Natural killer cell (primary cell): ENCODE results near the gene TALDO1. TPM values are rescaled to one million over a fixed set of nuclear protein-coding genes. Genes with fewer than 3 reads are reported as not detected.

Source experiments
- ATAC-seq, 3 donors: fragments of 150-1000 bp in 2 of 3; fragments of 200-7000 bp in 1 of 3; cut with Tn5 transposase; 1 replicate in 1 of 3; 2 replicates in 2 of 3; pipeline ENCODE4 v1.10.0; 2021; ENCODE audit warnings: mild to moderate bottlenecking in 2 of 3, moderate library complexity in 2 of 3
- DNase-seq, 2 donors: peaks; one replicate each; pipeline versions ENCODE4 v3.0.0 to v3.0.0-alpha.2; 2013 to 2021; ENCODE audit warnings: mixed read lengths in 1 of 2
- H3K27ac ChIP-seq: one replicate; pipeline ENCODE4 v1.5.1; 2013; ENCODE audit warnings: mild to moderate bottlenecking, low read length
- H3K27me3 ChIP-seq: one replicate; pipeline ENCODE4 v1.6.1; 2013; ENCODE audit warnings: low read length; ENCODE audit not compliant: control insufficient read depth, insufficient read depth
- H3K36me3 ChIP-seq: one replicate; pipeline ENCODE4 v1.6.1; 2013; ENCODE audit warnings: low read length; ENCODE audit not compliant: control insufficient read depth, insufficient read depth
- H3K4me1 ChIP-seq: one replicate; pipeline ENCODE4 v1.6.1; 2013; ENCODE audit warnings: low read length; ENCODE audit not compliant: control insufficient read depth, insufficient read depth
- H3K4me3 ChIP-seq: one replicate; pipeline ENCODE4 v1.5.1; 2013; ENCODE audit warnings: low read length
- H3K9me3 ChIP-seq: one replicate; pipeline ENCODE4 v1.6.1; 2013; ENCODE audit warnings: low read length; ENCODE audit not compliant: control insufficient read depth, insufficient read depth
- H3K27ac Mint-ChIP-seq, 2 donors: one replicate each; pipeline ENCODE4 v1.8.0; 2022; ENCODE audit warnings: mild to moderate bottlenecking in 2 of 2, mixed read lengths in 2 of 2, moderate library complexity in 1 of 2
- H3K27me3 Mint-ChIP-seq, 2 donors: one replicate each; pipeline ENCODE4 v1.8.0; 2022; ENCODE audit warnings: low read depth in 2 of 2, mixed read lengths in 2 of 2
- H3K36me3 Mint-ChIP-seq: one replicate; pipeline ENCODE4 v1.8.0; 2022; ENCODE audit warnings: mixed read lengths
- H3K4me1 Mint-ChIP-seq, 2 donors: one replicate each; pipeline ENCODE4 v1.8.0; 2022; ENCODE audit warnings: mixed read lengths in 2 of 2
- H3K4me3 Mint-ChIP-seq: one replicate; pipeline ENCODE4 v1.8.0; 2022; ENCODE audit warnings: mild to moderate bottlenecking, moderate library complexity, mixed read lengths
- H3K9me3 Mint-ChIP-seq, 2 donors: one replicate each; pipeline ENCODE4 v1.8.0; 2022; ENCODE audit warnings: mixed read lengths in 2 of 2
- CTCF ChIP-seq: fragments of 200-600 bp; IDR thresholded peaks from one replicate; pipeline ENCODE4 v1.8.0; 2022; ENCODE audit warnings: antibody characterized with exemption
- WGBS: methylation state at CpG from one replicate; pipeline ENCODE4 v1.1.7; 2013; ENCODE audit warnings: missing lambda C conversion rate; ENCODE audit not compliant: insufficient coverage; 5-methylcytosine and 5-hydroxymethylcytosine counted together
- intact Hi-C: fragments of 100-400 bp; cut with micrococcal nuclease; formaldehyde crosslinking; loops from one replicate; pipeline ENCODE4 v1.14.2; 2022
- total RNA-seq, 4 donors: library from RNA; stranded (reverse); fragments of 120-200 nt in 1 of 4; gene quantifications; one replicate each; pipeline versions ENCODE4 v1.2.3 to v1.2.4, GENCODE V29; 2013 to 2022

TALDO1 gene
- total RNA-seq, 3 donors from 2014 or later (not counting 1 experiment from before 2014, with no cell fraction given), result 46.1 to 94.8 (median 55.4) TPM

- no peak overlapping the region for H3K4me3 Mint-ChIP-seq
- ATAC-seq (no peak), DNase-seq (no peak)
- peaks cover 0 to 12% of the 10 kb centered on the region in 2 donors for H3K4me1 Mint-ChIP-seq
- Histone ChIP-seq H3K9me3 (no peaks in the 10 kb centered on the region), H3K4me1 (peaks cover 41% of the 10 kb centered on the region), H3K27me3 (peaks cover 8% of the 10 kb centered on the region), H3K27ac (no peak overlapping the region), H3K36me3 (peaks cover 24% of the 10 kb centered on the region), H3K4me3 (no peak overlapping the region)
- no peak overlapping the region for H3K27ac Mint-ChIP-seq
- H3K9me3 Mint-ChIP-seq, result no peaks in the 10 kb centered on the region
- no peaks in the 10 kb centered on the region for H3K27me3 Mint-ChIP-seq
- intact Hi-C loops, result no loop called here
- no peaks in the 10 kb centered on the region for H3K36me3 Mint-ChIP-seq
- TF ChIP-seq CTCF, result no peak
- WGBS, result 97% methylated on average over 47 of the region's 49 CpGs
Observed at GRCh38 chr11:791658-792534, 44.6 kb downstream of the TALDO1 start.

- H3K4me3 Mint-ChIP-seq, result no peak overlapping the region
- peaks cover 0 to 18% of the 10 kb centered on the region in 2 donors for H3K4me1 Mint-ChIP-seq
- DNase-seq, result no peak
- H3K27me3 Mint-ChIP-seq, result no peaks in the 10 kb centered on the region
- H3K36me3 Mint-ChIP-seq, result no peaks in the 10 kb centered on the region
- ATAC-seq, result no peak
- no peak overlapping the region for H3K4me3 ChIP-seq
- H3K9me3 ChIP-seq, result no peaks in the 10 kb centered on the region
- H3K27me3 ChIP-seq, result peaks cover 8% of the 10 kb centered on the region
- H3K27ac Mint-ChIP-seq, result no peak overlapping the region
- H3K9me3 Mint-ChIP-seq, result no peaks in the 10 kb centered on the region
- H3K27ac ChIP-seq, result no peak overlapping the region
- intact Hi-C loops, result no loop called here
- H3K4me1 ChIP-seq, result peaks cover 47% of the 10 kb centered on the region
- peaks cover 24% of the 10 kb centered on the region for H3K36me3 ChIP-seq
- TF ChIP-seq CTCF, result no peak
- WGBS, result 93% methylated on average over 15 of the region's 15 CpGs
Observed at GRCh38 chr11:792535-792821, 45.2 kb downstream of the TALDO1 start.

- WGBS, result 93% methylated on average over 13 of the region's 13 CpGs
- no peak for ATAC-seq
- TF ChIP-seq CTCF, result no peak
Observed at GRCh38 chr11:792873-793272, 45.6 kb downstream of the TALDO1 start.

GRCh38 chr11:793556-793955 lies 46.3 kb downstream of the TALDO1 start:
- intact Hi-C loops, result no loop called here
- Histone ChIP-seq H3K27ac (no peak overlapping the region), H3K9me3 (no peaks in the 10 kb centered on the region), H3K4me3 (no peak overlapping the region), H3K27me3 (peaks cover 8% of the 10 kb centered on the region), H3K36me3 (peaks cover 24% of the 10 kb centered on the region), H3K4me1 (peaks cover 40% of the 10 kb centered on the region)
- Mint-ChIP-seq H3K4me3 (no peak overlapping the region), H3K4me1 (peaks cover 0 to 18% of the 10 kb centered on the region in 2 donors), H3K36me3 (no peaks in the 10 kb centered on the region), H3K27ac (no peak overlapping the region), H3K27me3 (no peaks in the 10 kb centered on the region), H3K9me3 (no peaks in the 10 kb centered on the region)
- no peak for TF ChIP-seq CTCF
- WGBS, result over 99% methylated on average over 7 of the region's 7 CpGs
- DNase-seq, result no peak
- ATAC-seq, result no peak

More at GRCh38 chr11:792873-793272, 45.6 kb downstream of the TALDO1 start:
- peaks cover 0 to 18% of the 10 kb centered on the region in 2 donors for H3K4me1 Mint-ChIP-seq
- Histone ChIP-seq H3K4me1 (peaks cover 43% of the 10 kb centered on the region), H3K27ac (no peak overlapping the region), H3K27me3 (peaks cover 8% of the 10 kb centered on the region), H3K36me3 (peaks cover 24% of the 10 kb centered on the region), H3K4me3 (no peak overlapping the region), H3K9me3 (no peaks in the 10 kb centered on the region)
- no peaks in the 10 kb centered on the region for H3K36me3 Mint-ChIP-seq
- H3K27ac Mint-ChIP-seq, result no peak overlapping the region
- intact Hi-C loops, result no loop called here
- H3K9me3 Mint-ChIP-seq, result no peaks in the 10 kb centered on the region
- no peak overlapping the region for H3K4me3 Mint-ChIP-seq
- no peaks in the 10 kb centered on the region for H3K27me3 Mint-ChIP-seq
- DNase-seq, result no peak
